GM23248 (cell line): ENCODE data around the gene PPP6R2.

ENCODE experiments used
- EZH2 ChIP-seq: fragments of 200-600 bp; sonication (generic); IDR thresholded peaks from 2 replicates; pipeline ENCODE4 v1.6.1; 2018; ENCODE audit warnings: antibody characterized with exemption, mild to moderate bottlenecking; ENCODE audit not compliant: insufficient read depth, poor library complexity, severe bottlenecking
- EZH2phosphoT487 ChIP-seq: fragments of 200-600 bp; sonication (generic); IDR thresholded peaks from 2 replicates; pipeline ENCODE4 v1.6.1; 2018; ENCODE audit warnings: antibody characterized with exemption, moderate library complexity, mild to moderate bottlenecking, low read depth; ENCODE audit not compliant: insufficient read depth

GRCh38 chr22:50300620-50301257, 42.4 kb upstream of the PPP6R2 start:
- no peak for TF ChIP-seq EZH2
- TF ChIP-seq EZH2phosphoT487 = no peak
